Loucy (cell line): ENCODE measurements around the gene CLK4.

ENCODE experiments used
- EZH2phosphoT487 ChIP-seq: fragments of 200-600 bp; IDR thresholded peaks from 2 replicates; pipeline ENCODE4 v1.6.1; 2018; ENCODE audit warnings: antibody characterized with exemption, mild to moderate bottlenecking, moderate library complexity, borderline replicate concordance
- TF ChIP-seq, protein P1 (sequence below): fragments of 200-600 bp; sonication (generic); conservative IDR thresholded peaks from 2 replicates; pipeline ENCODE4 v1.5.1; 2014; ENCODE audit warnings: mild to moderate bottlenecking, antibody characterized with exemption, low read length

- TF ChIP-seq, protein P1, sequence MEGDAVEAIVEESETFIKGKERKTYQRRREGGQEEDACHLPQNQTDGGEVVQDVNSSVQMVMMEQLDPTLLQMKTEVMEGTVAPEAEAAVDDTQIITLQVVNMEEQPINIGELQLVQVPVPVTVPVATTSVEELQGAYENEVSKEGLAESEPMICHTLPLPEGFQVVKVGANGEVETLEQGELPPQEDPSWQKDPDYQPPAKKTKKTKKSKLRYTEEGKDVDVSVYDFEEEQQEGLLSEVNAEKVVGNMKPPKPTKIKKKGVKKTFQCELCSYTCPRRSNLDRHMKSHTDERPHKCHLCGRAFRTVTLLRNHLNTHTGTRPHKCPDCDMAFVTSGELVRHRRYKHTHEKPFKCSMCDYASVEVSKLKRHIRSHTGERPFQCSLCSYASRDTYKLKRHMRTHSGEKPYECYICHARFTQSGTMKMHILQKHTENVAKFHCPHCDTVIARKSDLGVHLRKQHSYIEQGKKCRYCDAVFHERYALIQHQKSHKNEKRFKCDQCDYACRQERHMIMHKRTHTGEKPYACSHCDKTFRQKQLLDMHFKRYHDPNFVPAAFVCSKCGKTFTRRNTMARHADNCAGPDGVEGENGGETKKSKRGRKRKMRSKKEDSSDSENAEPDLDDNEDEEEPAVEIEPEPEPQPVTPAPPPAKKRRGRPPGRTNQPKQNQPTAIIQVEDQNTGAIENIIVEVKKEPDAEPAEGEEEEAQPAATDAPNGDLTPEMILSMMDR = no peak
- no peak for TF ChIP-seq EZH2phosphoT487
Observed at GRCh38 chr5:178577376-178577839, 49.4 kb downstream of the CLK4 start.
